ENCODE data around the gene LIPE.

GRCh38 chr19:42424712-42425131 lies 2.5 kb downstream of the LIPE start:
- TF ChIP-seq CTCF (conservative IDR thresholded peaks at IDR 0.05; ENCODE audit: low read depth, low read length) (0 out of 2 replicates have a peak, but pooled peaks have one; percentile 33), EZH2 (IDR thresholded peaks at IDR 0.05; ENCODE audit: borderline replicate concordance, low read depth, low read length, poor library complexity, severe bottlenecking) (no peak)

Measured in A673 (cell line).